Endodermal cell (in vitro differentiated cells): Measurements from ENCODE around the gene FIBCD1. TPM values are rescaled to one million over a fixed set of nuclear protein-coding genes. Genes with fewer than 3 reads are reported as not detected.

Source experiments
- DNase-seq: peaks from one replicate; pipeline ENCODE4 v3.0.0-alpha.2; 2017
- H3K27ac ChIP-seq: 2 replicates; pipeline ENCODE4 v1.5.1; 2013; ENCODE audit warnings: mild to moderate bottlenecking, low read depth, low read length, moderate library complexity
- H3K27me3 ChIP-seq: 2 replicates; pipeline ENCODE4 v1.6.1; 2013; ENCODE audit warnings: mild to moderate bottlenecking, low read length, moderate library complexity; ENCODE audit not compliant: insufficient read depth, control insufficient read depth, poor library complexity, severe bottlenecking
- H3K36me3 ChIP-seq: 2 replicates; pipeline ENCODE4 v1.7.0; 2013; ENCODE audit warnings: mild to moderate bottlenecking, low read length, moderate library complexity; ENCODE audit not compliant: control insufficient read depth, insufficient read depth
- H3K4me1 ChIP-seq: one replicate; pipeline ENCODE4 v1.7.0; 2013; ENCODE audit warnings: low read length; ENCODE audit not compliant: control insufficient read depth, insufficient read depth
- H3K4me3 ChIP-seq: 2 replicates; pipeline ENCODE4 v1.5.1; 2013; ENCODE audit warnings: mild to moderate bottlenecking, low read length, moderate library complexity
- H3K9ac ChIP-seq: 2 replicates; pipeline ENCODE4 v1.6.1; 2013; ENCODE audit warnings: mild to moderate bottlenecking, low read length, moderate library complexity; ENCODE audit not compliant: poor library complexity, severe bottlenecking; ENCODE audit errors: extremely low read depth
- H3K9me3 ChIP-seq: 2 replicates; pipeline ENCODE4 v1.6.1; 2013; ENCODE audit warnings: mild to moderate bottlenecking, low read length, moderate library complexity; ENCODE audit not compliant: control insufficient read depth
- H3K27ac Mint-ChIP-seq: 2 replicates; pipeline ENCODE4 v1.8.0; 2020; ENCODE audit warnings: mixed read lengths
- H3K27me3 Mint-ChIP-seq: 2 replicates; pipeline ENCODE4 v1.8.0; 2021; ENCODE audit warnings: mild to moderate bottlenecking, mixed read lengths; ENCODE audit not compliant: insufficient read depth
- H3K36me3 Mint-ChIP-seq: 2 replicates; pipeline ENCODE4 v1.8.0; 2020; ENCODE audit warnings: low read depth, mixed read lengths
- H3K4me1 Mint-ChIP-seq: 2 replicates; pipeline ENCODE4 v1.8.0; 2020; ENCODE audit warnings: mixed read lengths
- H3K4me3 Mint-ChIP-seq: 2 replicates; pipeline ENCODE4 v1.8.0; 2020; ENCODE audit warnings: mild to moderate bottlenecking, moderate library complexity, mixed read lengths
- H3K9me3 Mint-ChIP-seq: 2 replicates; pipeline ENCODE4 v1.8.0; 2020; ENCODE audit warnings: mild to moderate bottlenecking, mixed read lengths
- WGBS, 2 experiments: methylation state at CpG; one replicate each; pipeline versions ENCODE4 v1.1.5 to v1.1.7; 2013; ENCODE audit warnings: missing lambda C conversion rate in 2 of 2, mixed read lengths in 1 of 2; ENCODE audit not compliant: insufficient coverage in 1 of 2, insufficient read length in 1 of 2; 5-methylcytosine and 5-hydroxymethylcytosine counted together
- total RNA-seq, 2 donors: library from RNA; stranded (reverse); fragmentation: NEBNext Ultra II Directional in 1 of 2; extraction: Animal tissue kit (Norgen Biotek cat#: 25700) in 1 of 2; gene quantifications; 2 replicates in 1 of 2; 3 replicates in 1 of 2; pipeline ENCODE4 v1.2.1, GENCODE V29; 2021
- TF ChIP-seq, protein P1 (sequence below): fragments of 200-600 bp; sonication (generic); conservative IDR thresholded peaks from 2 replicates; pipeline ENCODE4 v1.5.0; 2021; ENCODE audit warnings: antibody characterized with exemption, mild to moderate bottlenecking

FIBCD1 gene
- total RNA-seq, 2 donors from 2014 or later = 2.8 to 3.7 TPM

DNA sequence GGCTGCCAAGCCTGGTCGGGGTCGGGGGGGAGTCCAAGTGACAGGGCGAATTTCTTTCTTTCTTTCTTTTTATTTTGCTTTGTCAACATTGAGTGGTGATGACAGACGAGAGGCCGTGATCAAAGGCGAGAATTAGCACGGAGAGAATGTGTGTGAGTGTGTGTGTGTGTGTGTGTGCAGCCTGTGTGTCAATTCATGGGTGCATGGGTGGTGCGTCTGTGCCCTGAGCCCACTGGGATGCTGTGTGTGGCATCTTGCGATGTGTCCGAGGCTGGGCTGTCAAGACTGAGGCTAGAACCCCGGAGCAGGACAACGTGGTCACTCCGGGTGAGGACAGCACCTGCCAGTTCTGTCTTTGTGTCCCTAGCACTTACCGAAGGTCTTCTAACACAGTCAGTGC, 4.7 kb upstream of the FIBCD1 start:
- Histone ChIP-seq H3K36me3 (no peaks in the 10 kb centered on the region), H3K9me3 (no peaks in the 10 kb centered on the region), H3K27ac (no peak overlapping the region), H3K4me3 (no peak overlapping the region), H3K27me3 (peaks cover 43% of the 10 kb centered on the region), H3K9ac (no peak overlapping the region), H3K4me1 (no peaks in the 10 kb centered on the region)
- no peak overlapping the region for H3K4me3 Mint-ChIP-seq
- WGBS, 2 experiments = 71 to 77% methylated on average over 6 to 14 of the region's 14 CpGs
- TF ChIP-seq, protein P1, sequence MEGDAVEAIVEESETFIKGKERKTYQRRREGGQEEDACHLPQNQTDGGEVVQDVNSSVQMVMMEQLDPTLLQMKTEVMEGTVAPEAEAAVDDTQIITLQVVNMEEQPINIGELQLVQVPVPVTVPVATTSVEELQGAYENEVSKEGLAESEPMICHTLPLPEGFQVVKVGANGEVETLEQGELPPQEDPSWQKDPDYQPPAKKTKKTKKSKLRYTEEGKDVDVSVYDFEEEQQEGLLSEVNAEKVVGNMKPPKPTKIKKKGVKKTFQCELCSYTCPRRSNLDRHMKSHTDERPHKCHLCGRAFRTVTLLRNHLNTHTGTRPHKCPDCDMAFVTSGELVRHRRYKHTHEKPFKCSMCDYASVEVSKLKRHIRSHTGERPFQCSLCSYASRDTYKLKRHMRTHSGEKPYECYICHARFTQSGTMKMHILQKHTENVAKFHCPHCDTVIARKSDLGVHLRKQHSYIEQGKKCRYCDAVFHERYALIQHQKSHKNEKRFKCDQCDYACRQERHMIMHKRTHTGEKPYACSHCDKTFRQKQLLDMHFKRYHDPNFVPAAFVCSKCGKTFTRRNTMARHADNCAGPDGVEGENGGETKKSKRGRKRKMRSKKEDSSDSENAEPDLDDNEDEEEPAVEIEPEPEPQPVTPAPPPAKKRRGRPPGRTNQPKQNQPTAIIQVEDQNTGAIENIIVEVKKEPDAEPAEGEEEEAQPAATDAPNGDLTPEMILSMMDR = no peak
- H3K27me3 Mint-ChIP-seq = peaks cover 34% of the 10 kb centered on the region
- H3K27ac Mint-ChIP-seq = no peak overlapping the region
- no peaks in the 10 kb centered on the region for H3K36me3 Mint-ChIP-seq
- H3K9me3 Mint-ChIP-seq = no peaks in the 10 kb centered on the region
- DNase-seq = peak; percentile 50
- H3K4me1 Mint-ChIP-seq = peaks cover 12% of the 10 kb centered on the region

DNA sequence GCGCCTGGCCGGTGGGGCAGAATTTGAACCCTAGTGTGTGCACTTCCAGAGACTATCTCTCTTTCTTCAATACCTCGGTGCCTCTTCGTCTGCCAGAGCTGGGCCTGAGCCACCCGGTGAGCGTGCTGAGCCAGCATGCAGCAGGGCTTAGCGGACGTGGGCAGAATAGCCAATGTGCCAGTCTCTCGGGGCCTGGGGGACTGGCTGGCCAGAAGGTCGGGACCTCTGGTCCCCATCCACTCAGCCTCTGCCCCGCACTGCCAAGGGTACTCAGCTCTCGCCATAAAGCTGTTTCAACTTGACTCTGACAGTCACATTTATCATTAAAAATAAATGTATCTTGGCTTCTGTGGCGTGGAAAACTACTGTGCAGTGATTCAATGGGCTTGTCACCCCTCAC, 4.2 kb upstream of the FIBCD1 start:
- DNase-seq = no peak

GRCh38 chr9:130942679-130943078, 3.6 kb upstream of the FIBCD1 start:
- Histone ChIP-seq H3K4me1 (no peaks in the 10 kb centered on the region), H3K27ac (no peak overlapping the region), H3K9ac (no peak overlapping the region), H3K4me3 (no peak overlapping the region), H3K36me3 (no peaks in the 10 kb centered on the region), H3K9me3 (no peaks in the 10 kb centered on the region), H3K27me3 (peaks cover 51% of the 10 kb centered on the region)
- TF ChIP-seq, protein P1 = no peak
- DNase-seq = no peak
- Mint-ChIP-seq H3K9me3 (no peaks in the 10 kb centered on the region), H3K4me1 (peaks cover 8% of the 10 kb centered on the region), H3K4me3 (no peak overlapping the region), H3K27ac (no peak overlapping the region), H3K36me3 (no peaks in the 10 kb centered on the region), H3K27me3 (peaks cover 39% of the 10 kb centered on the region)
- 89 to 91% methylated on average over 10 of the region's 10 CpGs for WGBS, 2 experiments

More for the DNA sequence above, 4.2 kb upstream of the FIBCD1 start:
- peaks cover 46% of the 10 kb centered on the region for H3K27me3 ChIP-seq
- no peaks in the 10 kb centered on the region for H3K9me3 Mint-ChIP-seq
- no peaks in the 10 kb centered on the region for H3K9me3 ChIP-seq
- H3K4me1 Mint-ChIP-seq = peaks cover 11% of the 10 kb centered on the region
- no peaks in the 10 kb centered on the region for H3K36me3 Mint-ChIP-seq
- TF ChIP-seq, protein P1 = no peak
- no peaks in the 10 kb centered on the region for H3K36me3 ChIP-seq
- H3K4me3 ChIP-seq = no peak overlapping the region
- H3K4me1 ChIP-seq = no peaks in the 10 kb centered on the region
- H3K27ac Mint-ChIP-seq = no peak overlapping the region
- H3K4me3 Mint-ChIP-seq = no peak overlapping the region
- H3K27me3 Mint-ChIP-seq = peaks cover 35% of the 10 kb centered on the region
- no peak overlapping the region for H3K27ac ChIP-seq
- 86 to 91% methylated on average over 9 to 13 of the region's 13 CpGs for WGBS, 2 experiments
- H3K9ac ChIP-seq = no peak overlapping the region
